Endodermal cell (in vitro differentiated cells): ENCODE results near the gene WNT5A. TPM values are rescaled to one million over a fixed set of nuclear protein-coding genes. Genes with fewer than 3 reads are reported as not detected.

Experiments
- DNase-seq: peaks from one replicate; pipeline ENCODE4 v3.0.0-alpha.2; 2017
- H3K27ac ChIP-seq: 2 replicates; pipeline ENCODE4 v1.5.1; 2013; ENCODE audit warnings: mild to moderate bottlenecking, low read depth, low read length, moderate library complexity
- H3K27me3 ChIP-seq: 2 replicates; pipeline ENCODE4 v1.6.1; 2013; ENCODE audit warnings: mild to moderate bottlenecking, low read length, moderate library complexity; ENCODE audit not compliant: insufficient read depth, control insufficient read depth, poor library complexity, severe bottlenecking
- H3K36me3 ChIP-seq: 2 replicates; pipeline ENCODE4 v1.7.0; 2013; ENCODE audit warnings: mild to moderate bottlenecking, low read length, moderate library complexity; ENCODE audit not compliant: control insufficient read depth, insufficient read depth
- H3K4me1 ChIP-seq: one replicate; pipeline ENCODE4 v1.7.0; 2013; ENCODE audit warnings: low read length; ENCODE audit not compliant: control insufficient read depth, insufficient read depth
- H3K4me3 ChIP-seq: 2 replicates; pipeline ENCODE4 v1.5.1; 2013; ENCODE audit warnings: mild to moderate bottlenecking, low read length, moderate library complexity
- H3K9ac ChIP-seq: 2 replicates; pipeline ENCODE4 v1.6.1; 2013; ENCODE audit warnings: mild to moderate bottlenecking, low read length, moderate library complexity; ENCODE audit not compliant: poor library complexity, severe bottlenecking; ENCODE audit errors: extremely low read depth
- H3K9me3 ChIP-seq: 2 replicates; pipeline ENCODE4 v1.6.1; 2013; ENCODE audit warnings: mild to moderate bottlenecking, low read length, moderate library complexity; ENCODE audit not compliant: control insufficient read depth
- H3K27ac Mint-ChIP-seq: 2 replicates; pipeline ENCODE4 v1.8.0; 2020; ENCODE audit warnings: mixed read lengths
- H3K27me3 Mint-ChIP-seq: 2 replicates; pipeline ENCODE4 v1.8.0; 2021; ENCODE audit warnings: mild to moderate bottlenecking, mixed read lengths; ENCODE audit not compliant: insufficient read depth
- H3K36me3 Mint-ChIP-seq: 2 replicates; pipeline ENCODE4 v1.8.0; 2020; ENCODE audit warnings: low read depth, mixed read lengths
- H3K4me1 Mint-ChIP-seq: 2 replicates; pipeline ENCODE4 v1.8.0; 2020; ENCODE audit warnings: mixed read lengths
- H3K4me3 Mint-ChIP-seq: 2 replicates; pipeline ENCODE4 v1.8.0; 2020; ENCODE audit warnings: mild to moderate bottlenecking, moderate library complexity, mixed read lengths
- H3K9me3 Mint-ChIP-seq: 2 replicates; pipeline ENCODE4 v1.8.0; 2020; ENCODE audit warnings: mild to moderate bottlenecking, mixed read lengths
- CTCF ChIP-seq: fragments of 200-600 bp; sonication (generic); conservative IDR thresholded peaks from 2 replicates; pipeline ENCODE4 v1.5.0; 2021; ENCODE audit warnings: antibody characterized with exemption, mild to moderate bottlenecking
- WGBS, 2 experiments: methylation state at CpG; one replicate each; pipeline versions ENCODE4 v1.1.5 to v1.1.7; 2013; ENCODE audit warnings: missing lambda C conversion rate in 2 of 2, mixed read lengths in 1 of 2; ENCODE audit not compliant: insufficient coverage in 1 of 2, insufficient read length in 1 of 2; 5-methylcytosine and 5-hydroxymethylcytosine counted together
- total RNA-seq, 2 donors: library from RNA; stranded (reverse); fragmentation: NEBNext Ultra II Directional in 1 of 2; extraction: Animal tissue kit (Norgen Biotek cat#: 25700) in 1 of 2; gene quantifications; 2 replicates in 1 of 2; 3 replicates in 1 of 2; pipeline ENCODE4 v1.2.1, GENCODE V29; 2021

Gene WNT5A
- total RNA-seq, 2 donors from 2014 or later = 0.92 to 1.4 TPM

GRCh38 chr3:55454611-55455010 is 32.5 kb downstream of the WNT5A start:
- WGBS, 2 experiments = 58 to 100% methylated on average over 1 to 3 of the region's 3 CpGs

DNA sequence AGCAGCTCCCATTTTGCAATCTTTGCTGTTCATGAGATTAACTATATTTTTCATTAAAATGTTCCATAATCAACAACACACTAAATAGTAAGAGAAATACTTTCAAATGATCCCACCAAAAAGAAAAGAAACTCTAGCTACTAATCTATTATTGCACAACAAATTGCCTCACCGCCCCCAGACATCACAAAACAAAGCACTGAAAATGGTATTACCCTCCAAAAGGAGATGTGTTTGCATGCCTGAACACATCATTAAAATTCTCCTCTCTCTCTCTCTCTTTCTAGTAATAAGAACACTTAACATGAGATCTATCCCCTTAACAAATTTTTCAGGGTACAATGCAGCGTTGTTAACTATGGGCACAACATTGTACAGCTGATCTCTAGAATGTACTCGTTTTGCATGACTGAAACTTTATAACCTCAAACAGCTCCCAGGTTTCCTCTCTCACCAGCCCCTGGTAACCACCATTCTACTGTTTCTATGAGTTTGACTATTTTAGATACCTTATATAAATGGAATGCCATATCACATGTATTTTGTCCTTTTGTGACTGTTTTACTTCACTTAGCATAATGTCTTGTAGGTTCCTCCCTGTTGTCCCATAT is 33.1 kb downstream of the WNT5A start:
- H3K27ac Mint-ChIP-seq = no peak overlapping the region
- no peaks in the 10 kb centered on the region for H3K9me3 Mint-ChIP-seq

More at GRCh38 chr3:55454611-55455010, 32.5 kb downstream of the WNT5A start:
- Histone ChIP-seq H3K36me3 (no peaks in the 10 kb centered on the region), H3K4me1 (no peaks in the 10 kb centered on the region), H3K27ac (no peak overlapping the region), H3K9me3 (no peaks in the 10 kb centered on the region), H3K27me3 (peaks cover 34% of the 10 kb centered on the region), H3K4me3 (no peak overlapping the region), H3K9ac (no peak overlapping the region)
- Mint-ChIP-seq H3K36me3 (no peaks in the 10 kb centered on the region), H3K9me3 (no peaks in the 10 kb centered on the region), H3K4me3 (no peak overlapping the region), H3K27me3 (peaks cover 48% of the 10 kb centered on the region), H3K27ac (no peak overlapping the region), H3K4me1 (peaks cover 8% of the 10 kb centered on the region)
- no peak for TF ChIP-seq CTCF
- no peak for DNase-seq

DNA sequence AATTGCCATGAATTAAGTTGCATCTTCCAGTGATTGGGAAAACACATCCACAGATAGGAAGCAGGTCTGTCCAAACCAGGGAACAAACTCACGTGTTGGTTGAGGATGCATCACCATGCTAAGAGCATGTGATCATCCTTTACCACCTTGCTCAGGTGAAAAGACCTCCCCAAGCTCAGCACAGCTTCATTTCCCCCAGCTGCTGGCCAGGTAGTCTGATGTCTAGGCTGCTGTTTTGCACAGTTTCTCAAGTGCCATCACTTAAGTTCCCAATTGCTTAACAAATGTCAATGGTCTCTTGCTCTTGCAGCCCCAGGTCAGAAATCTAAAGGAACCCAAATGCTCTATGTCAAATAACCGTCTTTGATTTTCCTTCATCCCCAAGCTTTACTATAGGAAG is 34.2 kb downstream of the WNT5A start:
- Histone ChIP-seq H3K9me3 (no peaks in the 10 kb centered on the region), H3K4me1 (no peaks in the 10 kb centered on the region), H3K36me3 (no peaks in the 10 kb centered on the region), H3K9ac (no peak overlapping the region), H3K27me3 (peaks cover 49% of the 10 kb centered on the region), H3K4me3 (no peak overlapping the region), H3K27ac (no peak overlapping the region)
- 89 to 100% methylated on average over 1 to 2 of the region's 2 CpGs for WGBS, 2 experiments
- H3K27me3 Mint-ChIP-seq = peaks cover 48% of the 10 kb centered on the region
- TF ChIP-seq CTCF = no peak
- H3K36me3 Mint-ChIP-seq = no peaks in the 10 kb centered on the region
- H3K9me3 Mint-ChIP-seq = no peaks in the 10 kb centered on the region
- peaks cover 8% of the 10 kb centered on the region for H3K4me1 Mint-ChIP-seq
- no peak overlapping the region for H3K4me3 Mint-ChIP-seq
- DNase-seq = no peak
- H3K27ac Mint-ChIP-seq = no peak overlapping the region

More for the DNA sequence above, 33.1 kb downstream of the WNT5A start:
- H3K27me3 Mint-ChIP-seq = peaks cover 46% of the 10 kb centered on the region
- H3K4me1 Mint-ChIP-seq = peaks cover 8% of the 10 kb centered on the region
- Histone ChIP-seq H3K9me3 (no peaks in the 10 kb centered on the region), H3K27ac (no peak overlapping the region), H3K27me3 (peaks cover 40% of the 10 kb centered on the region), H3K36me3 (no peaks in the 10 kb centered on the region), H3K4me1 (no peaks in the 10 kb centered on the region), H3K4me3 (no peak overlapping the region), H3K9ac (no peak overlapping the region)
- H3K4me3 Mint-ChIP-seq = no peak overlapping the region
- no peaks in the 10 kb centered on the region for H3K36me3 Mint-ChIP-seq
- DNase-seq = no peak
- no peak for TF ChIP-seq CTCF
- 71 to 91% methylated on average over 2 to 3 of the region's 3 CpGs for WGBS, 2 experiments
